ENCODE results near the gene DOCK1. TPM values are rescaled to one million over a fixed set of nuclear protein-coding genes. Genes with fewer than 3 reads are reported as not detected.

The DOCK1 gene
- total and polyA plus RNA-seq, 8 donors, result 46.4 to 77.7 (median 71.3) TPM

DNA sequence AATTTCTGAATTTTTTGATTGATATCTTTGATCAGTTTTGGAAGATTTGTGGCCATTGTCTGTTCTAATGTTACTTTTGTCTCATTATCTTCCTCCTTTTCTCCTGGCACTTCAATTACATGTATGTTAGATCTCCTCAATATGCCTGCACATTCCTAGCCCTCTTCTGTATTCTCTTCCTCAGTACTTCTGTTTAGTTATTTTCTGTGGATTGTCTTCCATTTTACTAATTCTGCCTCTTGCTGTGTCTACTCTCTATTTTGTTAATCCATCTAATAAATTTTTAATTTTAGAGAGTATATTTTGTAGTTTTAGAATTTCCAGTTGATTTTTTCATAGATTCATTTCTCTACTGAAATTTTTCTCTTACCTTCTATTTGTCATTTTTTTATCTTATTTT lies 154.1 kb downstream of the DOCK1 start:
- DNase-seq (no peak), ATAC-seq (no peak)
- no peak overlapping the region for H3K27ac ChIP-seq
- H3K36me3 ChIP-seq, result peaks cover 0 to 51% of the 10 kb centered on the region in 2 donors
- H3K9me3 ChIP-seq, result peaks cover 0 to 26% of the 10 kb centered on the region in 2 donors
- TF ChIP-seq, protein P1, sequence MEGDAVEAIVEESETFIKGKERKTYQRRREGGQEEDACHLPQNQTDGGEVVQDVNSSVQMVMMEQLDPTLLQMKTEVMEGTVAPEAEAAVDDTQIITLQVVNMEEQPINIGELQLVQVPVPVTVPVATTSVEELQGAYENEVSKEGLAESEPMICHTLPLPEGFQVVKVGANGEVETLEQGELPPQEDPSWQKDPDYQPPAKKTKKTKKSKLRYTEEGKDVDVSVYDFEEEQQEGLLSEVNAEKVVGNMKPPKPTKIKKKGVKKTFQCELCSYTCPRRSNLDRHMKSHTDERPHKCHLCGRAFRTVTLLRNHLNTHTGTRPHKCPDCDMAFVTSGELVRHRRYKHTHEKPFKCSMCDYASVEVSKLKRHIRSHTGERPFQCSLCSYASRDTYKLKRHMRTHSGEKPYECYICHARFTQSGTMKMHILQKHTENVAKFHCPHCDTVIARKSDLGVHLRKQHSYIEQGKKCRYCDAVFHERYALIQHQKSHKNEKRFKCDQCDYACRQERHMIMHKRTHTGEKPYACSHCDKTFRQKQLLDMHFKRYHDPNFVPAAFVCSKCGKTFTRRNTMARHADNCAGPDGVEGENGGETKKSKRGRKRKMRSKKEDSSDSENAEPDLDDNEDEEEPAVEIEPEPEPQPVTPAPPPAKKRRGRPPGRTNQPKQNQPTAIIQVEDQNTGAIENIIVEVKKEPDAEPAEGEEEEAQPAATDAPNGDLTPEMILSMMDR (IDR thresholded peaks at IDR 0.05), result no peak
- intact Hi-C loops (cut with DNase I), result no loop called here
- no peaks in the 10 kb centered on the region for H3K4me1 ChIP-seq
- H3K4me3 ChIP-seq, result no peak overlapping the region
- no peaks in the 10 kb centered on the region for H3K27me3 ChIP-seq

GRCh38 chr10:127063762-127064161 lies 158.5 kb downstream of the DOCK1 start:
- ATAC-seq (no peak), DNase-seq (no peak)
- intact Hi-C loops (cut with DNase I), result no loop called here
- no peak overlapping the region for H3K27ac ChIP-seq
- no peaks in the 10 kb centered on the region for H3K4me1 ChIP-seq
- H3K9me3 ChIP-seq, result peaks cover 0 to 12% of the 10 kb centered on the region in 2 donors
- no peaks in the 10 kb centered on the region for H3K27me3 ChIP-seq
- no peak overlapping the region for H3K4me3 ChIP-seq
- TF ChIP-seq, protein P1 (IDR thresholded peaks at IDR 0.05), result no peak
- peaks cover 0 to 53% of the 10 kb centered on the region in 2 donors for H3K36me3 ChIP-seq

DNA sequence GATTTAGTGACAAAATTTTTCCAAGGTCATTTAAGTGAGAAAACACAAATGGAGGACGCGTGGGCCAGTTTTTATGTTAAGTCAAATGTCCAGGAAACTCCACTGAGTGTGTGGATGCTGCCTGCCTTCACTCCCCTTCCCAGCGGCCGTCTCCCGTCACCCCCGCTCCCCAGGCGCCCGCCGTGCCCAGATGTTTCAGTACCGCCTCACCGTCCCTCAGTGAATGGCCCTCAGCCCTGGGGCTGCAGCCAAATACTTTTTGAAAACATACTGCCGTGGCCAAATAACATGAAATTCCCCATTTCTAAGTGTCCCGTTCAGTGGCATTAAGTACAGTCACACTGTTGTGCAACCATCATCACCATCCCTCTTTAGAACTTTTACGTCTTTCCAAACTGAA lies 159.2 kb downstream of the DOCK1 start:
- H3K27me3 ChIP-seq, result no peaks in the 10 kb centered on the region
- TF ChIP-seq, protein P1 (IDR thresholded peaks at IDR 0.05), result no peak
- no peak overlapping the region for H3K4me3 ChIP-seq
- ATAC-seq, result peak; percentile 57
- H3K27ac ChIP-seq, result no peak overlapping the region
- H3K36me3 ChIP-seq, result peaks cover 0 to 55% of the 10 kb centered on the region in 2 donors
- H3K9me3 ChIP-seq, result peaks cover 0 to 5% of the 10 kb centered on the region in 2 donors
- intact Hi-C loops (cut with DNase I), result no loop called here
- no peaks in the 10 kb centered on the region for H3K4me1 ChIP-seq
- DNase-seq, result peak in 1 of 4 donors; percentile 40

GRCh38 chr10:127067542-127068194 lies 162.4 kb downstream of the DOCK1 start:
- intact Hi-C loops (cut with DNase I), result no loop called here

GRCh38 chr10:127068485-127068884 lies 163.3 kb downstream of the DOCK1 start:
- Histone ChIP-seq H3K27me3 (no peaks in the 10 kb centered on the region), H3K4me3 (no peak overlapping the region), H3K36me3 (peaks cover 0 to 51% of the 10 kb centered on the region in 2 donors), H3K4me1 (no peaks in the 10 kb centered on the region), H3K9me3 (no peaks in the 10 kb centered on the region), H3K27ac (no peak overlapping the region)
- TF ChIP-seq, protein P1 (IDR thresholded peaks at IDR 0.05), result no peak
- ATAC-seq (no peak), DNase-seq (no peak)
- intact Hi-C loops (cut with DNase I), result no loop called here

More at GRCh38 chr10:127067542-127068194, 162.4 kb downstream of the DOCK1 start:
- Histone ChIP-seq H3K27ac (no peak overlapping the region), H3K9me3 (no peaks in the 10 kb centered on the region), H3K4me3 (no peak overlapping the region), H3K4me1 (no peaks in the 10 kb centered on the region), H3K27me3 (no peaks in the 10 kb centered on the region), H3K36me3 (peaks cover 0 to 57% of the 10 kb centered on the region in 2 donors)
- TF ChIP-seq, protein P1 (IDR thresholded peaks at IDR 0.05), result no peak
- DNase-seq (no peak), ATAC-seq (no peak)
